Stimulated activated CD4-positive, alpha-beta T cell treated with anti-CD3 and anti-CD28 coated beads, TNF-alpha, amount 100 ng/mL, for 4 hours (primary cell): ENCODE results near the gene IFIT1B.
"Not testable (repeated sequence)": the region's sequence is repeated elsewhere in the genome, so short reads cannot be mapped to it uniquely, and the experiment has no call there.

Source experiments
- DNase-seq, 3 experiments: peaks; one replicate each; pipeline ENCODE4 v3.0.0-alpha.2; 2020; ENCODE audit warnings: low read depth in 3 of 3

The IFIT1B gene

GRCh38 chr10:89384474-89385340 is 6.9 kb downstream of the IFIT1B start:
- no peak for DNase-seq

DNA sequence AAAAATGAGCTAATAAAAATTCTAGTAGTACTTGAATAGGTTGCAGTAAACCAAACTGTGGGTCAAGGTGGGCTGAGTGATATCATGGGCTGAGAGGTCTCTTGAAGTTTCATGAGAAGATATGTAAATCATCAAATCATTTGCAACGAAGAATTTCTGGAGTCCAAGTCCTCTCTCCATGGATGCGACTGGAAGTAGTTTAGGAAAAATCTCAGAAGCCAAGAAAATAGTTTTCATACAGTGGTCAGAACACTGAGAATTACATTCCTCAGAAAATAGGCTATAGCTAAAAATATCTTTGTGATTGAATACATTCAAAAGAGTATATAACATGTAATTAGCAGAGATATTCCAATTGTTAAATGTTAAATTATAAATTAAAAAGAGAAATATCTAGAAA is 10.9 kb downstream of the IFIT1B start:
- no peak for DNase-seq

DNA sequence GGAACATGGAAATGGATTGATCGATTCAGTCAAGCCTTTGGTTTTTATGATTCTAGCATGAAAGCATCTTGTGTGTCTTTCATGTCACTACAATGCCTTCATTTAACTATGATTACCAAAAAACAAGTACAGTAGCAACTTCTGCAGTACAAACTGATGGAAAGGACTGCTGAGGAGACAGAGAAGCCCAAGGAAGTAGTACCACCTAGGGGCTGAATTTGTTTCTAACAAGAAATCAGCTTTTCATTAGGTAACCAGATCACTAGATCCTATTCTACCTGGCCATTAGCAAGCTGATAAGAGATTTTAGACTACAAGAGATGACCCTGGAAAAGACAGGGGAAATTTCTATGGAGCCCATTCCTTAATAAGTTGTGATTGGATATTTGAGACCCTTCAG is 11.4 kb downstream of the IFIT1B start:
- DNase-seq, result no peak

GRCh38 chr10:89390476-89391225 is 12.8 kb downstream of the IFIT1B start:
- no peak for DNase-seq

GRCh38 chr10:89391226-89391576 is 13.3 kb downstream of the IFIT1B start:
- DNase-seq, result not testable (repeated sequence)

GRCh38 chr10:89391907-89392756 is 14.3 kb downstream of the IFIT1B start, which contains the start of gene IFIT1:
Gene IFIT1 (plus strand): TSS chr10:89392623. CDS start chr10:89392713, 90 bp downstream.
- DNase-seq, result peak in 2 of 3 experiments; percentile 13 to 32

DNA sequence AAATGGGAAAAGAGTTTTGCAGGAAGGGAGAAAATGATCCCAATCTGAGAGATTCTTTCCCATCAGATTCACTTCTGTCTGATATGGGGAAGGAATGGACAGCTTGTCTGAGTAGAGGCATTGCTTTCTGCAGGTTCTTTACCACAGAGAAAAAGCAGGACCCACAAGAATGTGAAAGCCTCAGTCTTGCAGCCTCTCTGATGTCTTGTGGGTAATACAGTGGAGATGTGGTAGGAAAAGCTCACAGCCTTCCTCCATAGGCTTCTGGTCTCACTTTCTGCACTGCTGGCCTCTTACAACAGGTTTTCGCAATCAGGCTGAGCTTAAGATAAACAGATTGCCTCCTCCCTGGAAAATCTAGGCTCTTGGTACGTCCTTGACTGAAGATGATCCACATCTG is 15.1 kb downstream of the IFIT1B start:
- DNase-seq, result no peak

DNA sequence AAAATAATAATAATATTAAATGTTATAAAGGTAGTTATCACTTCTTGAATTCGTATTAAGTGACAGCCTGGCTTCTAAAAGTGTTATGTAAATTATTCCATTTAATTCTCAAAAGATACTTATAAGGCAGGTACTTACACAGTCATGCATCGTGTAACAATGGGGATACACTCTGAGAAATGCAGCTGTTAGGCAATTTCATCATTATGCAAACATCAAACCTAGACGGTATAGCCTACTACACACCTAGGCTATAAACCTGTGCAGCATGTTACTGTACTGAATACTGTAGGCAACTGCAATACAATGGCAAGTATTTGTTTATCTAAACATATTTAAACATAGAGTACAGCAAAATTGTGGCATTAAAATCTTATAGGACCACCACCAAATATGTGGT is 16.0 kb downstream of the IFIT1B start:
- DNase-seq, result no peak

- no peak for DNase-seq
These were observed 17.3 kb downstream of the IFIT1B start for GRCh38 chr10:89395141-89395540.

- no peak for DNase-seq
These were observed 20.3 kb downstream of the IFIT1B start for GRCh38 chr10:89398003-89398749.

GRCh38 chr10:89399956-89400355 is 22.1 kb downstream of the IFIT1B start:
- no peak for DNase-seq

DNA sequence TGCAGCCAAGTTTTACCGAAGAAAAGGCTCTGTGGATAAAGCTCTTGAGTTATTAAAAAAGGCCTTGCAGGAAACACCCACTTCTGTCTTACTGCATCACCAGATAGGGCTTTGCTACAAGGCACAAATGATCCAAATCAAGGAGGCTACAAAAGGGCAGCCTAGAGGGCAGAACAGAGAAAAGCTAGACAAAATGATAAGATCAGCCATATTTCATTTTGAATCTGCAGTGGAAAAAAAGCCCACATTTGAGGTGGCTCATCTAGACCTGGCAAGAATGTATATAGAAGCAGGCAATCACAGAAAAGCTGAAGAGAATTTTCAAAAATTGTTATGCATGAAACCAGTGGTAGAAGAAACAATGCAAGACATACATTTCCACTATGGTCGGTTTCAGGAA is 25.2 kb downstream of the IFIT1B start:
- no peak for DNase-seq

DNA sequence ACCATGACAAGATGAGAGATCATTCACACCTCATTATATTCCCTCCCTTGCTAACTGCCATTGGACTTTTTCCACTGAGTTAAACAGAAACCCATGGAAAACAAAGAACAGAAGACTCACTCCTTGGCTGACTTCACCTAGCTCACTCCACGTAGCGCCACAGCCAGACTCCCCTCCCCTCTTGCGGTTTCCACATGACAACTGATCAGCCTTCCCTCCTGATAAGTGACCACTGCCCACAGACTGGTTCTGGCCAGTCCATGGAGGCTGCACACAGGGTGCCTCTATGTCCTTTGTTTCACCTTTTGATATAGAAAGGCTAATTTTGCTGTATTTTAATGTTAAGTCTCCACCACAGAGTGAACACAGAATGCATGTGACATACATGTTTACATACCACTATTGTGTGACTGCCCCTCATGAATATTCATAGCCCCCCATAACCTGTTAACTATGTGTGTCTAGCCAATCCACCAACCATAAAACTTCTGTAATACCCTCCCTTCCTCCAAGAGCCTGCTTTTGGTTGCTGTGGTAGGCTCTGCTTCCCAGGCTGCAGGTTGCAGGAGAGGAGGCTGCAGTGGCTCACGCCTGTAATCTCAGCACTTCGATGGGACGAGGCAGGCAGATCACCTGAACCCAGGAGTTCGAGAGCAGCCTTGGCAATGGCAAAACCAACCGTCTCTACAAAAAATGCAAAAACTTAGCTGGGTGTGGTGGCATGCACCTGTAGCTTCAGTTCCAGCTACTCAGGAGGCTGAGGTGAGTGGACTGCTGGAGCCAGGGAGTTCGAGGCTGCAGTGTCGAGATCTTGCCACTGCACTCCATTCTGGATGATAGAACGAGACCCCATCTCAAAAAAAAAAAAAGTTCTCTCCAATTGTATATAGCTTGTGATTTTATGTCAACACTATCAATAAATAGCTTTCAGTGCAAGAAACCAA is 26.5 kb downstream of the IFIT1B start:
- no peak for DNase-seq

DNA sequence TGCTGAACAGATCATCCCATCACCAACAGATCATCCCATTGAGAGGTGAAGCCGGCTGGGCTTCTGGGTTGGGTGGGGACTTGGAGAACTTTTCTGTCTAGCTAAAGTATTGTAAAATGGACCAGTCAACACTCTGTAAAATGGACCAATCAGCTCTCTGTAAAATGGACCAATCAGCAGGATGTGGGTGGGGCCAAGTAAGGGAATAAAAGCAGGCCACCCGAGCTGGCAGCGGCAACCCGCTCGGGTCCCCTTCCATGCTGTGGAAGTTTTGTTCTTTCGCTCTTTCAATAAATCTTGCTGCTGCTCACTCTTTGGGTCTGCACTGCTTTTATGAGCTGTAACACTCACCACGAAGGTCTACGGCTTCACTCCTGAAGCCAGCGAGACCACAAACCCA is 28.3 kb downstream of the IFIT1B start:
- DNase-seq, result not testable (repeated sequence)

DNA sequence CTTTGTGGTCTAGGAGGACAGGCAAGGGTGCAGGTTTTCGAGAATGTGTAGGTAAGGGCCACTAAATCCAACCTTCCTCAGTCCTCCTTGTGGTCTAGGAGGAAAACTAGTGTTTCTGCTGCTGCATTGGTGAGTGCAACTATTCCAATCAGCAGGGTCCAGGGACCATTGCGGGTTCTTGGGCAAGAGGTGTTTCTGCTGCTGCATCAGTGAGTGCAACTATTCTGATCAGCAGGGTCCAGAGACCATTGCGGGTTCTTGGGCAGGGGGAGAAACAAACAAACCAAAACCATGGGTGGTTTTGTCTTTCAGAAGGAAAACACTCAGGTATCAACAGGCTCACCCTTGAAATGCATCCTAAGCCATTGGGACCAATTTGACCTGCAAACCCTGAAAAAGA is 29.9 kb downstream of the IFIT1B start:
- DNase-seq, result not testable (repeated sequence)

DNA sequence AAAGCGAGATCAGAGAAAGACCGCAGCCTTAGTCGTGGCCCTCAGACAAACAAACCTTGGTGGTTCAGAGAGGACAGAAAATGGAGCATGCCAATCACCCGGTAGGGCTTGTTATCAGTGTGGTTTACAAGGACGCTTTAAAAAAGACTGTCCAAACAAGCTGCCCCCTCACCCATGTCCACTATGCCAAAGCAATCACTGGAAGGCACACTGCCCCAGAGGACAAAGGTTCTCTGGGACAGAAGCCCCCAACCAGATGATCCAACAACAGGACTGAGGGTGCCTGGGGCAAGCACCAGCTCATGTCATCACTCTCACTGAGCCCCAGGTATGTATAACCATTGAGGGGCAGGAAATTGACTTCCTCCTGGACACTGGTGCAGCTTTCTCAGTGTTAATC is 31.4 kb downstream of the IFIT1B start:
- DNase-seq, result not testable (repeated sequence)

- not testable (repeated sequence) for DNase-seq
These were observed 32.7 kb downstream of the IFIT1B start for GRCh38 chr10:89410551-89410950.

DNA sequence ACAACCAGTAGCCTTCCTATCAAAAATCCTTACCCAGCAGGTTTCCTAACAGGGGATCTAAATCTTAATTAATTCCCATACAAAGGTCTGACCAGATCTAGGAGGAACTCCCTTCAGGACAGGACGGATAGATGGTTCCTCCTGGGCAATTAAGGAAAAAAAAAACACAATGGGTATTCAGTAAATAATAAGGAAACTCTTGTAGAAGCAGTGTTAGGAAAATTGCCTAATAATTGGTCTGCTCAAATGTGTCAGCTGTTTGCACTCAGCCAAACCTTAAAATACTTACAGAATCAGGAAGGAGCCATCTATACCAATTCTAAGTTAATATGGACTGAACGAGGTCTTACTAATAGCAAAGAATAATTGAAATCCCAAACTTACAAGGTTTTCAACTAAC is 33.3 kb downstream of the IFIT1B start:
- not testable (repeated sequence) for DNase-seq

DNA sequence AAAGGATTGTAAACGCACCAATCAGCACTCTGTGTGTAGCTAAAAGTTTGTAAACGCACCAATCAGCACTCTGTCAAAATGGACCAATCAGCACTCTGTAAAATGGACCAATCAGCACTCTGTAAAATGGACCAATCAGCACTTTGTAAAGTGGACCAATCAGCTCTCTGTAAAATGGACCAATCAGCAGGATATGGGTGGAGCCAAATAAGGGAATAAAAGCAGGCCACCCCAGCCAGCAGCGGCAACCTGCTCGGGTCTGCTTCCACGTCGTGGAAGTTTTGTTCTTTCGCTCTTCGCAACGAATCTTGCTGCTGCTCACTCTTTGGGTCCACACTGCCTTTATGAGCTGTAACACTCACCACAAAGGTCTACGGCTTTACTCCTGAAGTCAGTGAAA is 34.4 kb downstream of the IFIT1B start:
- DNase-seq, result peak in 2 of 3 experiments; percentile 14 to 22

- no peak for DNase-seq
These were observed 35.6 kb downstream of the IFIT1B start for GRCh38 chr10:89413398-89413912.
